AG09319 (cell line): ENCODE results near the gene PIAS1.
"Not testable (repeated sequence)": the region's sequence is repeated elsewhere in the genome, so short reads cannot be mapped to it uniquely, and the experiment has no call there.

ENCODE experiments used
- DNase-seq: peaks from one replicate; pipeline ENCODE4 v3.0.0-alpha.2; 2010; ENCODE audit warnings: low read depth; ENCODE audit errors: extremely low read depth
- TF ChIP-seq, protein P1 (sequence below): IDR thresholded peaks from 2 replicates; pipeline ENCODE4 v1.5.1; 2011; ENCODE audit warnings: low read depth, mild to moderate bottlenecking, inconsistent platforms, low read length, moderate library complexity

PIAS1 gene

DNA sequence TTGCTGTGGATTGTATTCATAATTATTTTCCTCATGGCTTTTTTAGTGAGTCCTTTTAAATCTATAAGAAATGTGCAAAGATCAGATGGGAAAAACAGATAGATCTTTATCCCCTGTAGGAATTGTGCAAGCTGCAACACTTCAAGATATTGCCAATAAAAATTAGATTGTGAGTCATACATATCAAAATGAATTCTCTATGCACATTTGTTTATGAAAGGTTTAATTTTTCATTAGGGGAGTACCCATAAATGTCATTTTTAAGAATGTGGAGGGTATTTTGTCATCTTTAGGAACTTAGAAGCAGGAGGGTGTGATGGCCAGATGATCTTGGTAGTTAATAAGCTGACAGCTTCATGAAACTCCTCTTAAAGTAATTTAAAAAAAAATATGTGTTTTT is 2.9 kb downstream of the PIAS1 start:
- TF ChIP-seq, protein P1, sequence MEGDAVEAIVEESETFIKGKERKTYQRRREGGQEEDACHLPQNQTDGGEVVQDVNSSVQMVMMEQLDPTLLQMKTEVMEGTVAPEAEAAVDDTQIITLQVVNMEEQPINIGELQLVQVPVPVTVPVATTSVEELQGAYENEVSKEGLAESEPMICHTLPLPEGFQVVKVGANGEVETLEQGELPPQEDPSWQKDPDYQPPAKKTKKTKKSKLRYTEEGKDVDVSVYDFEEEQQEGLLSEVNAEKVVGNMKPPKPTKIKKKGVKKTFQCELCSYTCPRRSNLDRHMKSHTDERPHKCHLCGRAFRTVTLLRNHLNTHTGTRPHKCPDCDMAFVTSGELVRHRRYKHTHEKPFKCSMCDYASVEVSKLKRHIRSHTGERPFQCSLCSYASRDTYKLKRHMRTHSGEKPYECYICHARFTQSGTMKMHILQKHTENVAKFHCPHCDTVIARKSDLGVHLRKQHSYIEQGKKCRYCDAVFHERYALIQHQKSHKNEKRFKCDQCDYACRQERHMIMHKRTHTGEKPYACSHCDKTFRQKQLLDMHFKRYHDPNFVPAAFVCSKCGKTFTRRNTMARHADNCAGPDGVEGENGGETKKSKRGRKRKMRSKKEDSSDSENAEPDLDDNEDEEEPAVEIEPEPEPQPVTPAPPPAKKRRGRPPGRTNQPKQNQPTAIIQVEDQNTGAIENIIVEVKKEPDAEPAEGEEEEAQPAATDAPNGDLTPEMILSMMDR, result no peak
- no peak for DNase-seq

DNA sequence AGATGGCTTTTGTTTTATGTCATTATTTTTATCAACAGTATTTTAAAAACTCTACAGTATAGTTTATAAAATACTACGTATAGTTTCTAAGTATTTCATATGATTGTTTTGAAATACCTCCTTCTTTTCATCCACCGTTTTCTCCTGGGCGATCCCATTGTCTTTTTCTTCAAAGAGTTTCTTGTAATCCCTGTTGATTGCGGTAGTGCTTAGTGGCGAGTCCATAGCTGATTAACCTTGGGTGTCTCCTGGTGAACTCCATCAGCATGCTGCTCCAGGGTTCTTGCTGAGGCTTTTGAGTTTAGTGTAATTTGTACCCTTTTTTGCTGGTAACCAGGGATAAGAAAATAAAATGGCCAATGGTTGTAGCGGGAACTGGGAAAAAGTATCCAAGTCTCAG is 3.6 kb downstream of the PIAS1 start:
- no peak for DNase-seq
- TF ChIP-seq, protein P1, result no peak

DNA sequence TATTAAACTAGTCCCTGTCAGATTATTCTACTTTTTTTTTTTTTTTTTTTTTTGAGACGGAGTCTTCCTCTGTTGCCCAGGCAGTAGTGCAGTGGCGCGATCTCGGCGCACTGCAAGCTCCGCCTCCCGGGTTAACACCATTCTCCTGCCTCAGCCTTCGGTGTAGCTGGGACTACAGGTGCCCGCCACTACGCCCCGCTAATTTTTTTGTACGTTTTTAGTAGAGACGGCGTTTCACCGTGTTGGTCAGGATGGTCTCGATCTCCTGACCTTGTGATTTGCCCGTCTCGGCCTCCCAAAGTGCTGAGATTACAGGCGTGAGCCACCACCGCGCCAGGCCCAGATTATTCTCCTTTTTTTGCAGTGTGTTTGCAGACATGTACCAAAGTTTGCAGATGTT is 4.9 kb downstream of the PIAS1 start:
- DNase-seq, result not testable (repeated sequence)

DNA sequence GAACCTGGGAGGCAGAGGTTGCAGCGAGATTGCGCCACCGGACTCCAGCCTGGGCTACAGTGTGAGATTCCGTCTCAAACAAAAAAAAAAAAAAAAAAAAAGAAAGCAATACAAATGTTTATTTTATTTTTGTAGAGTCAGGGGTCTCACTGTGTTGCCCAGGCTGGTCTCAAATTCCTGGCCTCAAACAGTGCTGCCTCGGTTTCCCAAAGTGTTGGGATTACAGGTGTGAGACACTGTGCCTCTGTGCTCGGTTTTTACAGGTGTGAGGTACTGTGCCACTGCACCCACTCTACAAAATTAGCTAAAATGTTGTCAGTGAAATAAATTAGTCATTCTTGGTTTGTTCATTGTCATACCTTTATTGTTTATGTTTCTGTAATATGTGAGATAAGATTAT is 5.5 kb downstream of the PIAS1 start:
- TF ChIP-seq, protein P1, result no peak
- no peak for DNase-seq

DNA sequence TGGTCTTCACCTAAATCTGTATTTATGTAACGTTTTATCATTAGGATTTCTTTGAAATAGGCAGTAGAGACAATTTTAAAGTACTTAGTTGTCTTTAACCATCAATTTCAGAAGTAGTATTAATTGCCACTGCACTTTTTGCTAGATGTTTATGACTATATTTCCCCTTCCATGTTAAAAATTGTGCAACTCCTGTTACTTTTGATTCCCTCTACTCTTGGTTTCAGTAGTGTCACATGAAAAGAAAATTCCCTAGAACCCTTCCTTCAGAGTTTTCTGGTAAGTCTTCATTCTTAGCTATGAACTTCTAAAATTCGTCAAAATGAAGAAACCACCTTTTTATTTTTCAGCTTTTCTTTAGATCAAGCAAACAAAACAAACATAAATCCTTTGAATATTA is 7.1 kb downstream of the PIAS1 start:
- DNase-seq, result no peak
- TF ChIP-seq, protein P1, result no peak

DNA sequence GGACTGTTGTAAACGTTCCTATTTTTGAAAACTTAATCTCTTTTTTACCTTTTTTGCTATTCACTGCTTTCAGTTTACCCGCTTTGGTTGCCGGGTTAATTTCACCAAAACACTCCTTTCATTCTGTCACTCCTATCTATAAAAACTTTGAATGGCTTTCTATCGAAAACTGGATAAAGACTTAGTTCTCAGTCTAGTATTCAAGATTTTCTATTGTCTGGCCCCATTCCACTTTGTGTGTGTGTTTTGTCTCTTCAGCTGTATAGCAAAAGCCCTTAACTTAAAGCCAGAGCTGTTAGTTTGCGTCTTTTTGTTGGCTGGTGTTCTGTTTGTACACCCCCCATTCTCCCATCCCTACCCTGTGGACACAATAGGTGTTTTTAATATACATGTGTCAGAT is 7.5 kb downstream of the PIAS1 start:
- TF ChIP-seq, protein P1, result no peak
- no peak for DNase-seq

DNA sequence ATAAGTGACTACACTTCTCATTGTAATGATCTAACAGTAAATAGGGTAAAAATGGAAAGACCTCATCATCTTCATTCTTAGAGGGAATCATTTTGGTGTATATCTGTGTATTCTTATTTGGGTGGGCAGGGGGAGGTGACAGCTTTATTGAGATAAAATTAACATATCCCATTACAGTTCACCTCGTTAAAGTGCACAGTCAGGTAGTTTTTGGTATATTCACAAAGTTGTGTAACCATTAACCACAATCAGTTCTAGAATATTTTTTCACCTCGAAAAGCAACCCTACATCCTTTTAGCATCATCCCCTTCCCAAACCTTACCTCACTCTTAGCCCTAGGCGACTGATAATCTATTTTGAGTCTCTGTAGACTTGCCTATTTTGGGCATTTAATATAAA is 8.1 kb downstream of the PIAS1 start:
- TF ChIP-seq, protein P1, result no peak
- no peak for DNase-seq

DNA sequence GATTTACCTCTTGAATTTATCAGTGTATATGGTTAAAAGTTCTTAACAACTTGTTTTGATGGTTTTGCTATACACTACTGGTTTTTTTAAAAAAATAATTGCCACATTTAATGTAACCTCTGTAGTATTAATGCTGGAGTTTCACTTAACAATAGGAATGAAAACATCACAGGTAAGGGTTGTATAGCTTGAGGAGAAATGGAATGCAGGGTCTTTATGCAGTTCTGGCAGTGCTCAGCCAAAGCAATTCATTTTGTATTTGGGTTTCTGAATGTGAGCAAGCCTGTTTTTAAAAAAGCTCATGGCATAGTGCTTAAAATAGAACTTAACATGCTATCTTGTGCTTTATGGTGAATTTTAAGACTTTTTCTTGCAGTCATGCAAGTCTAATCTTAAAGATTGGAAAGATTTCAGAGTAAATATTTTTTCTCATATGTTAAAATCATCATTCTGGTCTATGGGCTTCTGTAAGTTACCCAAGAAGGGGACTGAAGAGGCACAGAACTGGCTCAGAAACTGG is 8.9 kb downstream of the PIAS1 start:
- DNase-seq, result no peak
- TF ChIP-seq, protein P1, result no peak
